ENCODE data around the gene METTL24. TPM values are rescaled to one million over a fixed set of nuclear protein-coding genes. Genes with fewer than 3 reads are reported as not detected.

The METTL24 gene
- total RNA-seq, 2 donors from 2014 or later, result 12.1 to 27.6 TPM

- no peak for TF ChIP-seq CTCF (IDR thresholded peaks at IDR 0.05)
- no peak for ATAC-seq (ENCODE audit: insufficient number of reproducible peaks, low FRiP score, low read depth)
- H3K27me3 ChIP-seq (replicated peaks; ENCODE audit: insufficient read depth), result no peaks in the 10 kb centered on the region
- H3K27ac ChIP-seq, result no peak overlapping the region
- H3K4me3 ChIP-seq, result no peak overlapping the region
- H3K36me3 ChIP-seq, result peaks cover 8% of the 10 kb centered on the region
- H3K9me3 ChIP-seq, result no peaks in the 10 kb centered on the region
- DNase-seq (ENCODE audit: low spot score), result no peak
- peaks cover 0 to 4% of the 10 kb centered on the region in 2 donors for H3K4me1 ChIP-seq (ENCODE audit: control insufficient read depth in 1 of 2, low read depth in 2 of 2)
These were observed 38.8 kb downstream of the METTL24 start for GRCh38 chr6:110319381-110319780.

GRCh38 chr6:110318971-110319370 is 39.2 kb downstream of the METTL24 start:
- H3K27me3 ChIP-seq (replicated peaks; ENCODE audit: insufficient read depth), result no peaks in the 10 kb centered on the region
- DNase-seq (ENCODE audit: low spot score) (no peak), ATAC-seq (ENCODE audit: insufficient number of reproducible peaks, low FRiP score, low read depth) (no peak)
- H3K36me3 ChIP-seq, result peaks cover 8% of the 10 kb centered on the region
- no peak for TF ChIP-seq CTCF (IDR thresholded peaks at IDR 0.05)
- H3K27ac ChIP-seq, result no peak overlapping the region
- H3K4me3 ChIP-seq, result no peak overlapping the region
- no peaks in the 10 kb centered on the region for H3K9me3 ChIP-seq
- H3K4me1 ChIP-seq (ENCODE audit: control insufficient read depth in 1 of 2, low read depth in 2 of 2), result no peaks in the 10 kb centered on the region

GRCh38 chr6:110317646-110318045 is 40.5 kb downstream of the METTL24 start:
- TF ChIP-seq CTCF (IDR thresholded peaks at IDR 0.05), result no peak
- ATAC-seq (ENCODE audit: insufficient number of reproducible peaks, low FRiP score, low read depth), result no peak

GRCh38 chr6:110317189-110317588 is 41.0 kb downstream of the METTL24 start:
- no peaks in the 10 kb centered on the region for H3K4me1 ChIP-seq (ENCODE audit: control insufficient read depth in 1 of 2, low read depth in 2 of 2)
- no peak overlapping the region for H3K27ac ChIP-seq
- H3K36me3 ChIP-seq, result peaks cover 8% of the 10 kb centered on the region
- no peak for TF ChIP-seq CTCF (IDR thresholded peaks at IDR 0.05)
- no peaks in the 10 kb centered on the region for H3K27me3 ChIP-seq (replicated peaks; ENCODE audit: insufficient read depth)
- H3K9me3 ChIP-seq, result no peaks in the 10 kb centered on the region
- DNase-seq (ENCODE audit: low spot score) (no peak), ATAC-seq (ENCODE audit: insufficient number of reproducible peaks, low FRiP score, low read depth) (no peak)
- H3K4me3 ChIP-seq, result no peak overlapping the region

More at GRCh38 chr6:110317646-110318045, 40.5 kb downstream of the METTL24 start:
- Histone ChIP-seq H3K4me1 (ENCODE audit: control insufficient read depth in 1 of 2, low read depth in 2 of 2) (no peaks in the 10 kb centered on the region), H3K4me3 (no peak overlapping the region), H3K27ac (no peak overlapping the region), H3K27me3 (replicated peaks; ENCODE audit: insufficient read depth) (no peaks in the 10 kb centered on the region), H3K36me3 (peaks cover 8% of the 10 kb centered on the region), H3K9me3 (no peaks in the 10 kb centered on the region)
- DNase-seq (ENCODE audit: low spot score), result no peak

GRCh38 chr6:110315869-110316398 is 42.2 kb downstream of the METTL24 start:
- Histone ChIP-seq H3K4me1 (ENCODE audit: control insufficient read depth in 1 of 2, low read depth in 2 of 2) (no peaks in the 10 kb centered on the region), H3K9me3 (no peaks in the 10 kb centered on the region), H3K27ac (no peak overlapping the region), H3K4me3 (no peak overlapping the region), H3K27me3 (replicated peaks; ENCODE audit: insufficient read depth) (no peaks in the 10 kb centered on the region), H3K36me3 (peaks cover 8% of the 10 kb centered on the region)
- no peak for ATAC-seq (ENCODE audit: insufficient number of reproducible peaks, low FRiP score, low read depth)
- no peak for TF ChIP-seq CTCF (IDR thresholded peaks at IDR 0.05)
- DNase-seq (ENCODE audit: low spot score), result no peak
